ENCODE results near the gene KCNJ15. TPM values are rescaled to one million over a fixed set of nuclear protein-coding genes. Genes with fewer than 3 reads are reported as not detected.

The KCNJ15 gene
- total and polyA plus RNA-seq, 2 experiments from 2014 or later, result 1.2 to 2.1 TPM

DNA sequence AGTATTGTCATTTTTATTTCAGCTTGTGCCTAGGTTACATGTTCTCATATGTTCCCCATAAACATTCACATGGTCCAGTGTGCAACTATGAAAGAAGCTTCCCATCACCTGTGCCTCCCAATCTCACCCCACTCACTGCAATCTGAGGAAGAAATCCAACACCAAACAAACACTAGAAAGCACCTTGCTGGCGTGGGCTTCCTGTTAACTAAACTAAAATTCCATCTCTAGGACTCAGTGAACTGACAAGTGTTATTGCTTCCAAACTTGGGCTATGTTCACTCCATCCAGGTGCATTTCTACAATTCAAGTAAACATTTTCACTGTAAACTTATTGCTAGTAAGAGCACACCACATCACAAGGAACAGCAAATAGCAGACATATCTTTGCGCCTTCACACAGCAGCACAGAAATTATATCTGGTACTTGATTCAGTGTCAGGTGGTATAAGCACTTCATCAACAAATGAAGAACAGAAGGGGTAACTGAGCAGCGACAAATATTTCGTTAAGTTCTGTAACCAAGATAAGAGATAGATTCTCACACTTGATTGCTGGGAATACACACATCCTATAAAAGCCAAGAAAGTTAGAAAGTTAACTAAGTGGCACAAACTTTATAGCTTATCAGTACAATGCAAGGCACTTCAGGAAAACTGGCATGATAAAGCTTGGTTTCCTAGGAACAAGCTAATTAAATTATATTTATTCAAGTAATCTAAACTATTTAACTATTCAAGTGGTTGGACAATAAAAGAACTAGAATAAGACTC lies 8.9 kb upstream of the KCNJ15 start:
- no peak overlapping the region for H3K27ac ChIP-seq
- TF ChIP-seq EZH2phosphoT487 (IDR thresholded peaks at IDR 0.05; ENCODE audit: insufficient read depth, low read depth) (no peak), EZH2 (IDR thresholded peaks at IDR 0.05; ENCODE audit: insufficient read depth, poor library complexity, severe bottlenecking) (no peak)
- H4K20me1 ChIP-seq (ENCODE audit: insufficient read depth), result no peaks in the 10 kb centered on the region
- no peak overlapping the region for H3K9ac ChIP-seq
- no peaks in the 10 kb centered on the region for H3K36me3 ChIP-seq (ENCODE audit: low read depth)
- 96 to 98% methylated on average over 4 of the region's 4 CpGs for WGBS, 2 experiments (ENCODE audit: low coverage in 1 of 2, low lambda C conversion rate in 2 of 2, missing lambda C conversion rate in 2 of 2)
- no peak overlapping the region for H3K4me2 ChIP-seq (ENCODE audit: unreplicated experiment)
- H3K4me1 ChIP-seq (ENCODE audit: insufficient read depth), result peaks cover 17% of the 10 kb centered on the region
- in situ Hi-C loops (cut with MboI), result no loop called here
- no peak overlapping the region for H3K4me3 ChIP-seq
- no peaks in the 10 kb centered on the region for H3K27me3 ChIP-seq (replicated peaks; ENCODE audit: insufficient read depth)
- H3K79me2 ChIP-seq (ENCODE audit: insufficient read depth), result no peaks in the 10 kb centered on the region
- H2AFZ ChIP-seq, result no peak overlapping the region
- no peak for DNase-seq
- 0 out of 2 replicates have a peak, but pooled peaks cover 5% of the 10 kb centered on the region for H3K9me2 ChIP-seq (ENCODE audit: insufficient read depth)
- no peaks in the 10 kb centered on the region for H3K9me3 ChIP-seq (ENCODE audit: low read depth)
- peaks cover 25% of the 10 kb centered on the region for H3F3A ChIP-seq (ENCODE audit: insufficient read depth)

DNA sequence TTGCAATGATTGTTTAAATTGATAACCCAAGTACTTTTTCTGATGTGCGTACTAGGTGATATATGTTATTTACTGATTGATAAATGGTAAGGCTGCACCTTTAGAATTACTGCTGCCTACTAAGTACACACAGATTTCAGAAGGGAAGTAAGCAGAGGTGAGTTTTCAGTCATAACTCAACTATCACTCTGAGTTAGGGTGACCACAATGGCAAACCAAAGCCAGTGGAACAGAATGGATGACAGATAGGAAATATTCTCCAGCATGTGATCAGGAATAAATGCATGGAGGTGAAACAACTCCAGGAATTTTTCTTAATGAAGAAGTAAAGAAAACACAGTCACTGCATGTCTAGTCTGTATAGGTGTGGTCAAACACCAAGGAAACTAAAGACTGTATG lies 7.5 kb upstream of the KCNJ15 start:
- in situ Hi-C loops (cut with MboI), result no loop called here

DNA sequence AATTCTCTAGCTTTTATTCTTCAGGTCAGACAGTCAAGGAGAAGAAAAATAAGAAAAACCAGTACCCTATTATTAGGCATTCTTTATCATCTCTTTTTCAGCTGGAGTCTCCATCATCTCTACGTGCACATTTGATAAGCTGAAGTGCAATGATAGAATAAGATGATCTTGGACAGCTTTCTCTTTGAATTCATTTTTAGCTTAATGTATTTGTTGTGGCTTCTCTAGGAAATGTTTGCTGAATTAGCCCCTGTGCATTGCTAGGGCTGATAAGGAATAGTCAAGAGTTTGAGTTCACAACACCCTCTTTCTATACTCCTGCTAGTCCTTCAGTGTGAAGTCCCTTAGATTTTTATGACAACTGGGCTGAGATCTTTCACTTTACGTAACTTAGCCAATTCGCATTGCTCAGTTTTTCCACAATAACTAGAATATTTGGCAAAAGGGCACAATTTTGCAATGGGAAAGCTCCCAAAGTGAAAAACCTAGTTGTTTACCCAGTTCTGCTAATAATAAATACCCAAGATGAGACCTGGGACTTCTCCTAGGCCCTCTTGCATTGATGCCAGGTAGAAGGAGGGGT lies 7.0 kb upstream of the KCNJ15 start:
- Histone ChIP-seq H3K36me3 (ENCODE audit: low read depth) (no peaks in the 10 kb centered on the region), H3K9ac (no peak overlapping the region), H3K9me2 (ENCODE audit: insufficient read depth) (0 out of 2 replicates have a peak, but pooled peaks cover 5% of the 10 kb centered on the region), H3K9me3 (ENCODE audit: low read depth) (no peaks in the 10 kb centered on the region), H3K4me1 (ENCODE audit: insufficient read depth) (peaks cover 10% of the 10 kb centered on the region), H3K4me3 (no peak overlapping the region), H4K20me1 (ENCODE audit: insufficient read depth) (no peaks in the 10 kb centered on the region), H3K4me2 (ENCODE audit: unreplicated experiment) (no peak overlapping the region), H3F3A (ENCODE audit: insufficient read depth) (peaks cover 17% of the 10 kb centered on the region), H3K27me3 (replicated peaks; ENCODE audit: insufficient read depth) (no peaks in the 10 kb centered on the region), H3K27ac (no peak overlapping the region), H3K79me2 (ENCODE audit: insufficient read depth) (no peaks in the 10 kb centered on the region), H2AFZ (no peak overlapping the region)
- TF ChIP-seq EZH2 (IDR thresholded peaks at IDR 0.05; ENCODE audit: insufficient read depth, poor library complexity, severe bottlenecking), result no peak
- no peak for TF ChIP-seq EZH2phosphoT487 (IDR thresholded peaks at IDR 0.05; ENCODE audit: insufficient read depth, low read depth)
- WGBS, 2 experiments (ENCODE audit: low coverage in 1 of 2, low lambda C conversion rate in 2 of 2, missing lambda C conversion rate in 2 of 2), result 95 to 96% methylated on average over 3 of the region's 3 CpGs
- no peak for DNase-seq
- in situ Hi-C loops (cut with MboI), result no loop called here

More for the DNA sequence above, 7.5 kb upstream of the KCNJ15 start:
- WGBS, 2 experiments (ENCODE audit: low coverage in 1 of 2, low lambda C conversion rate in 2 of 2, missing lambda C conversion rate in 2 of 2), result 100% methylated on average over 1 of the region's 1 CpG
- TF ChIP-seq EZH2 (IDR thresholded peaks at IDR 0.05; ENCODE audit: insufficient read depth, poor library complexity, severe bottlenecking) (no peak), EZH2phosphoT487 (IDR thresholded peaks at IDR 0.05; ENCODE audit: insufficient read depth, low read depth) (no peak)
- Histone ChIP-seq H4K20me1 (ENCODE audit: insufficient read depth) (no peaks in the 10 kb centered on the region), H3K27ac (no peak overlapping the region), H3K4me3 (no peak overlapping the region), H2AFZ (no peak overlapping the region), H3K79me2 (ENCODE audit: insufficient read depth) (no peaks in the 10 kb centered on the region), H3K27me3 (replicated peaks; ENCODE audit: insufficient read depth) (no peaks in the 10 kb centered on the region), H3K4me2 (ENCODE audit: unreplicated experiment) (no peak overlapping the region), H3K9me2 (ENCODE audit: insufficient read depth) (0 out of 2 replicates have a peak, but pooled peaks cover 5% of the 10 kb centered on the region), H3K9ac (no peak overlapping the region), H3F3A (ENCODE audit: insufficient read depth) (peaks cover 22% of the 10 kb centered on the region), H3K9me3 (ENCODE audit: low read depth) (no peaks in the 10 kb centered on the region), H3K4me1 (ENCODE audit: insufficient read depth) (peaks cover 15% of the 10 kb centered on the region), H3K36me3 (ENCODE audit: low read depth) (no peaks in the 10 kb centered on the region)
- no peak for DNase-seq

DNA sequence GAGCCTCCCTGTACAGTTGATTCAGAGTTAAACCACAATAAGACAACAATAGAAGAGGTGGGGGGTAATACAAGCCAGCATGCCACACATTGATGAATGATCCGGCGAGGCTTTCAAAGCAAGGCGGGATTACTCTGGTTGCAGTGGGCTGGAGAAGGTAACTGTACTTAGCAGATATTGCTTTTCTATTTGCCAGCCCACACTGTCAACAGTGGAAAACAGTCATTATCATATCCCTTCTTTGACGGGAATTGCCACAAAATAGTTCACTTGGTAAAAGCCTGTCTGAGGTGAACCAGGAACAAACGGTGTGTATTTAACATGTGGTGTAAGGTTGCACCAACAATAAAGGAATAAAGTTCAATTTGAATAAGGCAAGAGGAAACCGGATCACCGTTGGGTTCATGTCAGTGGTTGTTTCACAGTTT lies 5.8 kb upstream of the KCNJ15 start:
- Histone ChIP-seq H4K20me1 (ENCODE audit: insufficient read depth) (no peaks in the 10 kb centered on the region), H3K4me2 (ENCODE audit: unreplicated experiment) (no peak overlapping the region), H3K36me3 (ENCODE audit: low read depth) (no peaks in the 10 kb centered on the region), H3K9me2 (ENCODE audit: insufficient read depth) (0 out of 2 replicates have a peak, but pooled peaks cover 5% of the 10 kb centered on the region), H3K4me3 (no peak overlapping the region), H3K9ac (no peak overlapping the region), H3K27ac (no peak overlapping the region), H3K79me2 (ENCODE audit: insufficient read depth) (no peaks in the 10 kb centered on the region), H3K27me3 (replicated peaks; ENCODE audit: insufficient read depth) (no peaks in the 10 kb centered on the region), H3K9me3 (ENCODE audit: low read depth) (no peaks in the 10 kb centered on the region), H3K4me1 (ENCODE audit: insufficient read depth) (no peaks in the 10 kb centered on the region), H2AFZ (no peak overlapping the region), H3F3A (ENCODE audit: insufficient read depth) (peaks cover 8% of the 10 kb centered on the region)
- no peak for TF ChIP-seq EZH2phosphoT487 (IDR thresholded peaks at IDR 0.05; ENCODE audit: insufficient read depth, low read depth)
- no peak for TF ChIP-seq EZH2 (IDR thresholded peaks at IDR 0.05; ENCODE audit: insufficient read depth, poor library complexity, severe bottlenecking)
- DNase-seq, result no peak
- in situ Hi-C loops (cut with MboI), result no loop called here
- 97 to 98% methylated on average over 7 of the region's 7 CpGs for WGBS, 2 experiments (ENCODE audit: low coverage in 1 of 2, low lambda C conversion rate in 2 of 2, missing lambda C conversion rate in 2 of 2)
